ENCODE results near the gene HIGD1A.

The HIGD1A gene

GRCh38 chr3:42753757-42754156 lies 50.5 kb downstream of the HIGD1A start:
- no peak for DNase-seq

- DNase-seq, result no peak
Measured at GRCh38 chr3:42752961-42753360, 51.3 kb downstream of the HIGD1A start.

- DNase-seq, result no peak
Measured at GRCh38 chr3:42752441-42752840, 51.8 kb downstream of the HIGD1A start.

GRCh38 chr3:42751609-42752008 lies 52.7 kb downstream of the HIGD1A start:
- no peak for DNase-seq

- DNase-seq, result no peak
Measured at GRCh38 chr3:42750834-42751233, 53.5 kb downstream of the HIGD1A start.

GRCh38 chr3:42749753-42750231 lies 54.5 kb downstream of the HIGD1A start:
- DNase-seq, result peak; percentile 64 to 75

- DNase-seq, result no peak
Measured at GRCh38 chr3:42749025-42749752, 55.1 kb downstream of the HIGD1A start.

- DNase-seq, result no peak
Measured at GRCh38 chr3:42747581-42747980, 56.7 kb downstream of the HIGD1A start.

GRCh38 chr3:42746455-42747450 lies 57.5 kb downstream of the HIGD1A start:
- DNase-seq, result no peak

GRCh38 chr3:42745776-42746454 lies 58.4 kb downstream of the HIGD1A start:
- DNase-seq, result no peak

- no peak for DNase-seq
Measured at GRCh38 chr3:42745291-42745745, 59.0 kb downstream of the HIGD1A start.

GRCh38 chr3:42743204-42743995 lies 60.9 kb downstream of the HIGD1A start:
- DNase-seq, result no peak

- DNase-seq, result no peak
Measured at GRCh38 chr3:42742688-42743087, 61.6 kb downstream of the HIGD1A start.

- no peak for DNase-seq
Measured at GRCh38 chr3:42742259-42742658, 62.0 kb downstream of the HIGD1A start.

- DNase-seq, result no peak
Measured at GRCh38 chr3:42741796-42742195, 62.5 kb downstream of the HIGD1A start.

GRCh38 chr3:42739401-42740158 lies 64.7 kb downstream of the HIGD1A start:
- peak in 1 of 2 experiments; percentile 1 for DNase-seq

GRCh38 chr3:42736531-42736930 lies 67.8 kb downstream of the HIGD1A start:
- DNase-seq, result no peak

GRCh38 chr3:42736081-42736480 lies 68.2 kb downstream of the HIGD1A start:
- DNase-seq, result no peak

GRCh38 chr3:42735615-42736014 lies 68.7 kb downstream of the HIGD1A start:
- DNase-seq, result no peak

GRCh38 chr3:42735019-42735418 lies 69.3 kb downstream of the HIGD1A start:
- DNase-seq, result no peak

GRCh38 chr3:42734263-42734860 lies 69.9 kb downstream of the HIGD1A start:
- DNase-seq, result no peak

All from Kasumi-1 (cell line).